GM08714 (cell line): ENCODE data around the gene ASIC4.

ENCODE experiments used
- H3K4me3 ChIP-seq: fragments of 200-500 bp; sonication (Bioruptor generic); 2 replicates; pipeline ENCODE4 v1.5.1; 2014; ENCODE audit warnings: mild to moderate bottlenecking, low read length, inconsistent platforms
- ZNF274 ChIP-seq: IDR thresholded peaks from 2 replicates; pipeline ENCODE4 v1.6.1; 2012; ENCODE audit warnings: mild to moderate bottlenecking, low read depth, low read length

ASIC4 gene, protein sequence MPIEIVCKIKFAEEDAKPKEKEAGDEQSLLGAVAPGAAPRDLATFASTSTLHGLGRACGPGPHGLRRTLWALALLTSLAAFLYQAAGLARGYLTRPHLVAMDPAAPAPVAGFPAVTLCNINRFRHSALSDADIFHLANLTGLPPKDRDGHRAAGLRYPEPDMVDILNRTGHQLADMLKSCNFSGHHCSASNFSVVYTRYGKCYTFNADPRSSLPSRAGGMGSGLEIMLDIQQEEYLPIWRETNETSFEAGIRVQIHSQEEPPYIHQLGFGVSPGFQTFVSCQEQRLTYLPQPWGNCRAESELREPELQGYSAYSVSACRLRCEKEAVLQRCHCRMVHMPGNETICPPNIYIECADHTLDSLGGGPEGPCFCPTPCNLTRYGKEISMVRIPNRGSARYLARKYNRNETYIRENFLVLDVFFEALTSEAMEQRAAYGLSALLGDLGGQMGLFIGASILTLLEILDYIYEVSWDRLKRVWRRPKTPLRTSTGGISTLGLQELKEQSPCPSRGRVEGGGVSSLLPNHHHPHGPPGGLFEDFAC

DNA sequence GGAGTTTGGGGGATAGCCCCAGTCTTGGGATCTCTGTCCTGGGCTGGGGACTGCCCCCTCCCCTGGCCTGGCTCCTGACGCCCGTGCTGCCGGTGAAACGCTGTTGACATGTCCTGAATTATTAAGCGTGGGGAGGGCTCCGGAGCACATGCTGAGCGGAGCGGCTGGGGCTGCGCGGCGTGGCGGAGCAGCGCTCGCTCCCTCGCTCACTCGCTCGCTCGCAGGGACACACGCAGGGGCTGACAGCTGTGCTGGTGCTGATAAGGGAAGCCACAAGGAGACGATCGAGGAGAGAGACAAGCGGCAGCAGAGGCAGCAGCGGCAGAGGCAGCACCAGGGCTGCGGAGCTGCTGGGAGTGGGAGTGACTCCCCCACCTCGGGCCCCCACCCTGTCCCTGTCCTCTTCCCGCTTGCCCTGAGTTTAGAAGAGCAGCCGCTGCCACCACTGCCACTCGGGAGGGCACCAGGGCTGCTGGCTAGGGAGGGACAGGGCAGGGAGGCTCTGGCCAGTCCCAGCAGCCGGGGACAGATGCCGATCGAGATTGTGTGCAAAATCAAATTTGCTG lies at the start of gene ASIC4:
Gene ASIC4, plus strand, starts transcription at position 287 of the 566 bp plus-strand sequence. Its CDS starts 243 bp downstream, at position 530.
- no peak for TF ChIP-seq ZNF274
- H3K4me3 ChIP-seq: no peak within 1 kb of the TSS

- no peak overlapping the region for H3K4me3 ChIP-seq
- no peak for TF ChIP-seq ZNF274
These were observed 48.4 kb upstream of the ASIC4 start for GRCh38 chr2:219465659-219466561.

DNA sequence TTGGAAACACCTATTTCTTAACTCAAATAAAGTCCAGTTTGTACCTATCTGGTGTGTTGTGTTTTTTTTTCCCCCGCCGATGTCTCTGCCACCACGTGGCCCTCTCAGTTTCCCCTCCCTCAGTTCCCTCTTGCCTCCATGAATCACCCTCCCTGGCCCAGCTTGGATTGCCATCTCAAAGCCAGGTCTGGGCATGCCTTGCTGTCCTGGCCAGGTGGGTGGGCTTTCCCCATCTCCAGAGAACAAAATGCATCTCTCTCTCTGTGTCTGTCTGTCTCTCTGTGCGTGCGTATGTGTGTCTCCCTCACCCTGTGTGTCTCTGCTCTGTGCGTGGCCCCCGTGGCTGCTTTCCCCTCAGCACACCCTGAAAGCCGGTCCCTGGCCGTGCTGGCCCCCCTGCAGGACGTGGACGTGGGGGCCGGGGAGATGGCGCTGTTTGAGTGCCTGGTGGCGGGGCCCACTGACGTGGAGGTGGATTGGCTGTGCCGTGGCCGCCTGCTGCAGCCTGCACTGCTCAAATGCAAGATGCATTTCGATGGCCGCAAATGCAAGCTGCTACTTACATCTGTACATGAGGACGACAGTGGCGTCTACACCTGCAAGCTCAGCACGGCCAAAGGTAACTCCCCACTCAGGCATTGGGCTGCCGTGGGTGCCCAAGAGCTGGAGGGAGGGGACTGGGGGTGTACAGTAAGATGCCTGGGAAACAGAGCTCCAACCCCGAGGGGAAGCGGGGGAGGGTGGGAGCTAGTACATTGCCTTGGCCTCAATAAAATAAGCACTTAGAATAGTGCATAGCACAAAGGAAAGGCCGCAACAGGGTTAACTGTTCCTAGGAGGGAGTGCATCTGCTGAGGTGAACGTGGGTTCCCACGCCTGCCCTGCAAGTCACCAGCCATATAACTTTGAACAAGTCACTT lies 47.2 kb upstream of the ASIC4 start:
- TF ChIP-seq ZNF274: no peak
- no peak overlapping the region for H3K4me3 ChIP-seq

- no peak for TF ChIP-seq ZNF274
These were observed 46.6 kb upstream of the ASIC4 start for GRCh38 chr2:219467736-219468075.

GRCh38 chr2:219468410-219469185 lies 45.7 kb upstream of the ASIC4 start:
- H3K4me3 ChIP-seq: no peak overlapping the region
- no peak for TF ChIP-seq ZNF274

More at GRCh38 chr2:219467736-219468075, 46.6 kb upstream of the ASIC4 start:
- no peak overlapping the region for H3K4me3 ChIP-seq

- no peak for TF ChIP-seq ZNF274
- H3K4me3 ChIP-seq: no peak overlapping the region
These were observed 45.0 kb upstream of the ASIC4 start for GRCh38 chr2:219469186-219469724.

DNA sequence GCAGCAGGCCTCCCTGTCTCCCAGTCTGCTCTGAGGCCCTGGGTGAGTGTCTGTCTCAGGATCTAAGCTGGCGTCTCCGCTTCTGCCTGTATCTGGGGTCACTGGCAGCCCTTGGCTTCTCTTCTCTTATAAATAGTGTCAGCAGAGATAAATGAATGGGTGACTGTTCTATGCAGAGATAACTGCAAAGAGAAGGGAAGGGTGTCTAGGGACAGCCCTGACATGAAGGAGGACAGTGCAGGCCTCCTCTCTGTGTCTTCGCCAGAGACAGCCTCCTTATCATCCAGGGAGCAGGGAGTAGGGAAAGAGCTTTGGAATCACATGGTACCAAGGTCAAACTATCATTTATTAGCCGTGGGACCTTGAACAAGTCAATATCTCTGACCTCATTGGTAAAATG lies 43.9 kb upstream of the ASIC4 start:
- no peak for TF ChIP-seq ZNF274
- no peak overlapping the region for H3K4me3 ChIP-seq

- H3K4me3 ChIP-seq: no peak overlapping the region
- no peak for TF ChIP-seq ZNF274
These were observed 42.6 kb upstream of the ASIC4 start for GRCh38 chr2:219471476-219472371.

DNA sequence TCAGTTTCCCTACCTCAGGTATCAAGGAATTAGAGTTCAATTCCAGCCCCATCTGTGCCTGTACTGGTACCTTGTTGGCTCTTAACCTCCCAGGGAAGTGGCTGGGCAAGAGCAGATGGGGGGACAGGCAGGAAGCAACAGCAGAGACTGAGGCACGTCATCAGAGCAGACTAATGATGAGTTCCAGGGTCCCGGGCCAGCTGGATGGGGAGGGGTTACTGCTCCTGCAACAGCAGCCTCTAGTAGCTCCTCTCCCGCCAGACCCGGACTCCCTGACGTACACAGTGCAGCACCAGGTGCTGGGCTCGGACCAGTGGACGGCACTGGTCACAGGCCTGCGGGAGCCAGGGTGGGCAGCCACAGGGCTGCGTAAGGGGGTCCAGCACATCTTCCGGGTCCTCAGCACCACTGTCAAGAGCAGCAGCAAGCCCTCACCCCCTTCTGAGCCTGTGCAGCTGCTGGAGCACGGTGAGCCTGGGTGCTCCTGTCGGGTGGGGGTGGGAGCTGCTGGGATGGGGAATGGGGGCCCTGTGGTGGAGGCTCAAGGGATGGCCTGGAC lies 41.6 kb upstream of the ASIC4 start:
- no peak for TF ChIP-seq ZNF274
- H3K4me3 ChIP-seq: no peak overlapping the region

GRCh38 chr2:219473511-219473910 lies 40.8 kb upstream of the ASIC4 start:
- no peak for TF ChIP-seq ZNF274
- no peak overlapping the region for H3K4me3 ChIP-seq

GRCh38 chr2:219474285-219475060 lies 39.8 kb upstream of the ASIC4 start:
- H3K4me3 ChIP-seq: no peak overlapping the region
- no peak for TF ChIP-seq ZNF274
